IMR-90 (cell line): ENCODE data around the gene PRTFDC1. TPM values are rescaled to one million over a fixed set of nuclear protein-coding genes. Genes with fewer than 3 reads are reported as not detected.

ENCODE experiments used
- ATAC-seq: fragments of 200-7000 bp; cut with Tn5 transposase; 2 replicates; pipeline ENCODE4 v1.9.1; 2020; ENCODE audit warnings: low read depth, mild to moderate bottlenecking, moderate library complexity
- BruUV-seq: library from RNA; stranded (reverse); fragments of 400-500 nt; replicated peaks from 2 replicates; lab custom pipeline; 2021; lab: Mats Ljungman, UMichigan
- CTCF ChIA-PET: fragments of 300-600 bp; formaldehyde crosslinking; extraction: SDS; loops from one replicate; lab custom pipeline; 2021; ENCODE audit warnings: antibody characterized with exemption; lab: Yijun Ruan, JAX
- POLR2A ChIA-PET: fragments of 300-600 bp; sonication (Branson Sonifier 250); formaldehyde crosslinking; loops from one replicate; lab custom pipeline; 2022; ENCODE audit warnings: antibody characterized with exemption; ENCODE audit not compliant: unreplicated experiment; lab: Charles Lee
- DNase-seq: peaks from one replicate; pipeline ENCODE4 v3.0.0; 2013
- H2AFZ ChIP-seq: replicated peaks from 2 replicates; pipeline ENCODE3; 2013; ENCODE audit warnings: low read length, mild to moderate bottlenecking; ENCODE audit not compliant: poor library complexity
- H2AK5ac ChIP-seq: 2 replicates; pipeline ENCODE4 v1.6.1; 2013; ENCODE audit warnings: low read depth, low read length, inconsistent platforms
- H2AK9ac ChIP-seq: replicated peaks from 2 replicates; pipeline ENCODE3; 2013; ENCODE audit warnings: mild to moderate bottlenecking, low read depth, low read length, moderate library complexity; ENCODE audit not compliant: poor library complexity
- H2BK120ac ChIP-seq: 2 replicates; pipeline ENCODE4 v1.6.1; 2013; ENCODE audit warnings: low read depth, low read length, inconsistent platforms
- H2BK15ac ChIP-seq: 3 replicates; pipeline ENCODE4 v1.6.1; 2013; ENCODE audit warnings: low read depth, low read length, inconsistent platforms
- H2BK20ac ChIP-seq: 2 replicates; pipeline ENCODE4 v1.6.1; 2013; ENCODE audit warnings: low read depth, mild to moderate bottlenecking, inconsistent platforms, low read length, moderate library complexity
- H2BK5ac ChIP-seq: 2 replicates; pipeline ENCODE4 v1.6.1; 2013; ENCODE audit warnings: mild to moderate bottlenecking, low read depth, low read length, inconsistent platforms; ENCODE audit not compliant: poor library complexity, severe bottlenecking
- H3K14ac ChIP-seq: replicated peaks from 2 replicates; pipeline ENCODE4 v1.6.1; 2013; ENCODE audit warnings: low read depth, low read length, inconsistent platforms
- H3K18ac ChIP-seq: 2 replicates; pipeline ENCODE4 v1.6.1; 2013; ENCODE audit warnings: low read depth, low read length, control low read depth
- H3K23ac ChIP-seq: 2 replicates; pipeline ENCODE4 v1.6.1; 2013; ENCODE audit warnings: low read depth, low read length, inconsistent platforms
- H3K27ac ChIP-seq: 2 replicates; pipeline ENCODE4 v1.5.1; 2013; ENCODE audit warnings: mild to moderate bottlenecking, control low read depth, low read length; ENCODE audit not compliant: insufficient read depth
- H3K27me3 ChIP-seq: 2 replicates; pipeline ENCODE4 v1.6.1; 2013; ENCODE audit warnings: low read length; ENCODE audit not compliant: control insufficient read depth, insufficient read depth
- H3K36me3 ChIP-seq: 2 replicates; pipeline ENCODE4 v1.6.1; 2013; ENCODE audit warnings: low read length, mixed read lengths; ENCODE audit not compliant: control insufficient read depth, insufficient read depth
- H3K4ac ChIP-seq: 2 replicates; pipeline ENCODE4 v1.6.1; 2013; ENCODE audit warnings: low read depth, low read length, inconsistent platforms
- H3K4me1 ChIP-seq: 2 replicates; pipeline ENCODE4 v1.6.1; 2013; ENCODE audit warnings: low read length, mixed read lengths; ENCODE audit not compliant: control insufficient read depth, insufficient read depth
- H3K4me2 ChIP-seq: 2 replicates; pipeline ENCODE4 v1.6.1; 2013; ENCODE audit warnings: low read depth, mild to moderate bottlenecking, control low read depth, low read length, moderate library complexity
- H3K4me3 ChIP-seq: 2 replicates; pipeline ENCODE4 v1.5.1; 2013; ENCODE audit warnings: low read depth, mild to moderate bottlenecking, control low read depth, low read length, moderate library complexity; ENCODE audit not compliant: insufficient read depth
- H3K56ac ChIP-seq: 2 replicates; pipeline ENCODE4 v1.6.1; 2013; ENCODE audit warnings: low read length, inconsistent platforms; ENCODE audit not compliant: insufficient read depth; ENCODE audit errors: extremely low read depth
- H3K79me1 ChIP-seq, 2 experiments: 2 replicates each; pipeline ENCODE4 v1.6.1; 2013; ENCODE audit warnings: low read length in 2 of 2, inconsistent platforms in 1 of 2, low read depth in 1 of 2
- H3K9ac ChIP-seq: 2 replicates; pipeline ENCODE4 v1.6.1; 2013; ENCODE audit warnings: low read depth, low read length, control low read depth
- H3K9me1 ChIP-seq: 2 replicates; pipeline ENCODE4 v1.6.1; 2013; ENCODE audit warnings: low read length, inconsistent platforms; ENCODE audit not compliant: insufficient read depth
- H3K9me3 ChIP-seq: 2 replicates; pipeline ENCODE4 v1.6.1; 2013; ENCODE audit warnings: low read length; ENCODE audit not compliant: control insufficient read depth, insufficient read depth
- H4K20me1 ChIP-seq: 2 replicates; pipeline ENCODE4 v1.6.1; 2013; ENCODE audit warnings: low read length, inconsistent platforms; ENCODE audit not compliant: insufficient read depth
- H4K5ac ChIP-seq: 2 replicates; pipeline ENCODE4 v1.6.1; 2013; ENCODE audit warnings: mild to moderate bottlenecking, low read depth, low read length, control low read depth
- H4K8ac ChIP-seq, 2 experiments: 2 replicates each; pipeline ENCODE4 v1.6.1; 2013; ENCODE audit warnings: low read depth in 2 of 2, low read length in 2 of 2, control low read depth in 1 of 2, inconsistent platforms in 1 of 2
- H4K91ac ChIP-seq: 2 replicates; pipeline ENCODE4 v1.6.1; 2013; ENCODE audit warnings: low read depth, low read length, inconsistent platforms; ENCODE audit not compliant: insufficient read depth
- CEBPB ChIP-seq: IDR thresholded peaks from 2 replicates; pipeline ENCODE4 v1.6.1; 2012; ENCODE audit warnings: low read depth, low read length, improper control_type of control experiment
- CTCF ChIP-seq: conservative IDR thresholded peaks from 2 replicates; pipeline ENCODE4 v1.5.1; 2012; ENCODE audit warnings: mild to moderate bottlenecking, low read depth, low read length, improper control_type of control experiment
- FOS ChIP-seq: fragments of 150-350 bp; IDR thresholded peaks from 2 replicates; pipeline ENCODE4 v1.6.1; 2016; ENCODE audit warnings: low read depth, low read length
- MAZ ChIP-seq: IDR thresholded peaks from 2 replicates; pipeline ENCODE4 v1.6.1; 2012; ENCODE audit warnings: low read depth, mild to moderate bottlenecking, low read length, improper control_type of control experiment, moderate library complexity, borderline replicate concordance
- MXI1 ChIP-seq: IDR thresholded peaks from 2 replicates; pipeline ENCODE4 v1.6.1; 2012; ENCODE audit warnings: low read depth, mild to moderate bottlenecking, low read length, moderate library complexity, borderline replicate concordance
- NFE2L2 ChIP-seq: fragments of 150-350 bp; IDR thresholded peaks from 2 replicates; pipeline ENCODE4 v1.6.1; 2016; ENCODE audit warnings: low read depth, mild to moderate bottlenecking, low read length
- RAD21 ChIP-seq: IDR thresholded peaks from 2 replicates; pipeline ENCODE4 v1.6.1; 2012; ENCODE audit warnings: low read length, improper control_type of control experiment
- RCOR1 ChIP-seq: IDR thresholded peaks from 2 replicates; pipeline ENCODE4 v1.6.1; 2012; ENCODE audit warnings: mild to moderate bottlenecking, low read length, improper control_type of control experiment; ENCODE audit not compliant: insufficient replicate concordance
- USF2 ChIP-seq: fragments of 150-350 bp; IDR thresholded peaks from 2 replicates; pipeline ENCODE4 v1.6.1; 2017; ENCODE audit warnings: mild to moderate bottlenecking, antibody characterized with exemption, low read length, low read depth
- dilution Hi-C: fragments of 300-500 bp; cut with HindIII; formaldehyde crosslinking; loops from one replicate; pipeline ENCODE4 v1.14.3; 2018; ENCODE audit warnings: low sequenced_read_pairs; ENCODE audit not compliant: unreplicated experiment
- in situ Hi-C: fragments of 300-500 bp; cut with MboI; formaldehyde crosslinking; loops from 3 replicates; pipeline ENCODE4 v1.14.3; 2019; ENCODE audit warnings: low sequenced_read_pairs, inconsistent platforms, mixed read lengths
- intact Hi-C: fragments of 100-400 bp; cut with micrococcal nuclease; formaldehyde crosslinking; loops from 2 replicates; pipeline ENCODE4 v1.10.0; 2022
- polyA plus RNA-seq, 3 experiments: library from polyadenylated mRNA; depleted of rRNA; stranded (reverse); fragments of >200 nt; gene quantifications; 2 replicates each; pipeline ENCODE4 v1.2.3, GENCODE V29; 2012; ENCODE audit warnings: low replicate concordance in 1 of 3
- total RNA-seq: library from RNA; depleted of rRNA; stranded (reverse); fragments of >200 nt; gene quantifications from 2 replicates; pipeline ENCODE4 v1.2.3, GENCODE V29; 2012

PRTFDC1 gene
- total and polyA plus RNA-seq, 2 of the 4 experiments (the other 2 are of a cell fraction), result 12.3 to 17.9 TPM

- no peak overlapping the region for H3K18ac ChIP-seq
- H3K9me3 ChIP-seq, result no peaks in the 10 kb centered on the region
- in situ Hi-C loops, result no loop called here
- no peak overlapping the region for H3K4me3 ChIP-seq
- no peak overlapping the region for H2BK20ac ChIP-seq
- no peak overlapping the region for H4K91ac ChIP-seq
- dilution Hi-C loops, result no loop called here
- H3K23ac ChIP-seq, result no peak overlapping the region
- H2BK15ac ChIP-seq, result no peak overlapping the region
- no peak overlapping the region for H3K14ac ChIP-seq
- H3K9me1 ChIP-seq, result no peaks in the 10 kb centered on the region
- H3K79me1 ChIP-seq, result no peaks in the 10 kb centered on the region
- TF ChIP-seq RAD21 (no peak), FOS (no peak), RCOR1 (no peak), MXI1 (no peak), USF2 (no peak), CEBPB (no peak), MAZ (no peak), CTCF (no peak), NFE2L2 (no peak)
- no peak overlapping the region for H2AK9ac ChIP-seq
- H2AFZ ChIP-seq, result no peak overlapping the region
- H3K9ac ChIP-seq, result no peak overlapping the region
- H3K4me2 ChIP-seq, result no peak overlapping the region
- no peaks in the 10 kb centered on the region for H3K36me3 ChIP-seq
- H2BK120ac ChIP-seq, result no peak overlapping the region
- no peak overlapping the region for H2BK5ac ChIP-seq
- no peak overlapping the region for H4K5ac ChIP-seq
- H4K20me1 ChIP-seq, result no peaks in the 10 kb centered on the region
- ChIA-PET CTCF (no interaction called here), POLR2A (no interaction called here)
- no peak for ATAC-seq
- H2AK5ac ChIP-seq, result no peak overlapping the region
- no peak for DNase-seq
- no peak overlapping the region for H3K27ac ChIP-seq
- H3K4me1 ChIP-seq, result no peaks in the 10 kb centered on the region
- no TSS peak for BruUV-seq
- H3K56ac ChIP-seq, result no peak overlapping the region
- H4K8ac ChIP-seq, result no peak overlapping the region
- H3K4ac ChIP-seq, result no peak overlapping the region
- intact Hi-C loops, result no loop called here
- H3K27me3 ChIP-seq, result no peaks in the 10 kb centered on the region; the same call in 1 of the 2 replicates
Observed at GRCh38 chr10:24804956-24805355, 147.4 kb downstream of the PRTFDC1 start.
